HG03432 (cell line): ENCODE results near the gene KERA.

ENCODE experiments used
- ATAC-seq: cut with Tn5 transposase; IDR thresholded peaks from one replicate; pipeline ENCODE4 v1.9.1; 2021; ENCODE audit warnings: mild to moderate bottlenecking, moderate library complexity; ENCODE audit not compliant: unreplicated experiment

Gene KERA

DNA sequence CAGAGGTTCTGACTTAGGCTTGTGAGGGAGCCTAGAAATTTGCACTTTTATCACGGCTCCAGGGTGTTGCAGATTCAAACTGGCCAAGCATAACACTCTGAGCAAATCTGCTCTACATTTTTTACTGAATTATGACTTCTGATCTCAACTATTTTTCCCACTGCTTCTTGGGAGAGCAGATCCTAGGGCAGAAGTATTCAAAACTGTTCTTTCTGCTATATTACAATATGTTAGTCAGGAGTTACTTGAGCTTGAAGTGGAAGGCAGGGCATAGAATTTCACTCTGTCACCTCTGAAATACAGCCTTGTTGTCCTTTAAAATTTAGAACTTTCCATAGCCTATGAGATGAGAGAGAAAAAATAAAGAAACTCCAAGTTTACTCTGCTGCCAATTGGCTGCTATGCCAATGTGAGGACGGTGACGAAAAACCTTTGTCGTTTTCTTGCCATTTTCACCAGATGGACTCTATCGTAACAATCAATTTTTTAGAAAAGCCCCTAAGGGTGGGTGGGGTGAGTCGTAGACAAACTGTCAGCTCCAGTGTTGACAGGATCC lies 16.4 kb upstream of the KERA start:
- ATAC-seq = no peak

- no peak for ATAC-seq
Measured at GRCh38 chr12:91073426-91073825, 15.6 kb upstream of the KERA start.

GRCh38 chr12:91072931-91073330 lies 15.1 kb upstream of the KERA start:
- no peak for ATAC-seq

DNA sequence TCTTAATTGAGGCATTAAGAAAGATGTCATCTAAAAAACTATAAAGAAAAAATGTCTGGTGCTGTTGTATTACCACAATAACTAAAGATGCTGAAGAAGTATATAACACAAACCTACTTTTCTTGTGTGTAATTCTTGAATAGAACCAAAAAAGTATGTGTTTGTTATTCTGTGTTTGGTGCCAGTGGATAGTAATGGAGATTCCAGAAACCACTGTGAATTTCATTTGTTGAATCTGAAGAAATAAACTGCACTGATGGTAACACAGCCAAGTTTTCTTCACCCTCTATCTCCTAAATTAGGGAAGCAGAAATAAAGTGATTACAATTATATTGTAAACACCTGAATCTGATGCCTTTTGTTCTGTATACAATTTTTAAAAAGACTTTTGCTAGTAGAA lies 13.1 kb upstream of the KERA start:
- ATAC-seq = no peak

DNA sequence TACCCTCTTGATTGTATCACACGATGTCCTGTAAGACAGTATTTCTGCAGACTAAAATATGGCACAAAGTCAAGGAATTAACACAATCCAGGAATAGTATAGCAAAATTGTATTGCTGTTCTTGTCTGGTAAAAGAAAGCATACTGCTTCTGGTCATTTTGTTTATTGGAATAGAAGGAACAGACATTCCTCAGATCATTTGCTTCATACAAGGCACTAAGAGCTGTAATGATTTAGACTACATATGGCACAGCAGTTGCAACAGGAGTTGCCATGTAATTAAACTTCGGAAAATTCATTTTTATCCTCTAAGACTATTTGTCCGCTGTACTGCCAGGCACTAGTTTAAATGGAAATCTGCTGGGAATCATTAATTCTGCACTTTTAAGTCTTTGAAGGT lies 7.6 kb upstream of the KERA start:
- no peak for ATAC-seq

GRCh38 chr12:91064640-91065039 lies 6.8 kb upstream of the KERA start:
- ATAC-seq = no peak

GRCh38 chr12:91061091-91061490 lies 3.3 kb upstream of the KERA start:
- no peak for ATAC-seq

DNA sequence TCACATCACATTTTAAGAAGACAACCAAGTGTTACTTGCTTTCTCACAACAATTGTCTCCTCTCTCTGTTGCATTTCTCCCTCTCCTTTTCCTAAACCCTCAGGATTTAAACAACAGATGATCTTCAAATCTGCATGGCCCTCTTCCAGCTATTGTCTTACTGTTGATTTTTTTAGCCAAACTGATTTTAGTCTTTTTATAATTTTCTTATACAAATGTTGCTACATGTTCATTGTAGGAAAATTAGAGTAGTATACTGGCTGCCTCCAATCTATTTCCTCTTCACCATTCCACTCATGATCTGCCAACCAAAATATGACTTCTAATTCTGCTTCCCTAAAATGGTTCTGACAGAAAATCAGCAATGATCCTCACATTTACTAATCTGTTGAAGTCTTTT lies 1.4 kb upstream of the KERA start:
- no peak for ATAC-seq

DNA sequence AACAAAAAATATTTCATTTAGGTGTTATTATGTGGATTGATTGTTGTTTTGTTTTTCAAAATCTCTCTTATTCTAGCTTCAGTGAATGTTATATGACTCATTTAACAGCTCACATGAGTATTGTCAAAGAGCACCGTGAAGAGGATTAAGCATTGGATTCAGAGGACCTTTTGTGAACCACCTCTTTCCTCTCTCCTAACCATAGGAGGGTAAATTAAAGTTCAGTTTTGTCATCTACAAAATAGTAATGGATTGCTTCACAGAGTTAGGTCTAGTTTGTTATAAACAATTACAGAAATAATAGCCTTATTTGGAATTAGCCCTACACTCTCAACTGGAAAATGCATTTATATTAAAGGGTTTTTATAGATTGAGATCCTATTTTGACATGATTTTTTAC lies 962 bp upstream of the KERA start:
- no peak for ATAC-seq

DNA sequence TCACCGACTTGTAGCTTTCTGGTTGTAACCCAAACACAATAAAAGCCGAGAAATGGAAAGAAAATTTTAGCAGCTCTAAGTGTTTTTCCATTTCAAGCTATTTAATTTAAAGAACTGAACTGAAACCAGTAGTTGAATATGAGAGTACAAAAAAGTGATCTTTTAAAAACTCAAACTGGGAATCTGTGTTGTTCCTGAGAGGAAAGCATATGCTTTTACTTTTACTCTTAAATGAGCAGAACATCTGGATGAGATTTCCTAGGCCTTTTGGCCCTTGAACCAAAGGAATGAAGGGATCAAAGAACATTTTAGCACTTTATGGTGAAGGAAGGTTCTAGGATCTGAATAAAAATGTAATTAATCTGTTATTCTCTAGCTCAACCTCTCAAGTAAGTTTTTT lies 1.3 kb downstream of the KERA start:
- ATAC-seq = no peak

DNA sequence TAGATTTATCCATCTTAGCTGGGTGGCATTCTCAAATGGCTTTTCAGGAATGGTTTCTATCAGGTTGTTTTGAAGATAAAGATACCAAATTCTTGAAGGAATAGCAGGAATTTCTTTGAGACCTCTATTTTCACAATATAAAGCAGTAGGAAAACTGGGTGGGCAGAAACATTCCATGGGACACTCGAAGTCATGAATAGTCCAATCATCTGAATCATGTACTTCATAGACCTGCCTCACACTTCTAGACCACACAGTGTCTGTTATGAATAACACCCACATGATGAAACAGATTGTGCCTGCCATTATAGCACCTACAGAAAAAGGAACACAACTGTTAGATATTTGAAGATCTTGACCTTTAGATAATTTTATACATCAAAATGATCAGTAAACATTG lies 1.8 kb downstream of the KERA start:
- no peak for ATAC-seq

- no peak for ATAC-seq
Measured at GRCh38 chr12:91053951-91054715, 3.7 kb downstream of the KERA start.

GRCh38 chr12:91052026-91052425 lies 5.8 kb downstream of the KERA start:
- no peak for ATAC-seq

DNA sequence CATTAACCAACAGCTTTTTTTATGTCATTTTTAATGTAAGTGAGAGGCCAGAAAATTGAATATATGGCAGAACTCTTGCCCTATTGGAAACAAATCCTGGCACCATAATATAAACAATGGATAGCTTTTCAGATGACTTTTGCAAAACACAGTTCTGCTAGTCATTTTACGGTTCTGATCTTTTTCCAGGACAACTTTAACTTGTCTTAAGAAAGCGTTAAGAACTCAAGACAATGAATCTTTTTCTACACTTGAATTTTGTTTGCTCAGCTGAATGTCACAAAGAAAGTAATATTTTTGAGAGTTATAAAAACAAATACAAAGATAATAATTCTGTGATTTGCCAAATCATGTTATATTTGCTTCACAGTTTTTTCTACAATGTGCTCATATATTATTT lies 13.2 kb downstream of the KERA start:
- ATAC-seq = no peak

DNA sequence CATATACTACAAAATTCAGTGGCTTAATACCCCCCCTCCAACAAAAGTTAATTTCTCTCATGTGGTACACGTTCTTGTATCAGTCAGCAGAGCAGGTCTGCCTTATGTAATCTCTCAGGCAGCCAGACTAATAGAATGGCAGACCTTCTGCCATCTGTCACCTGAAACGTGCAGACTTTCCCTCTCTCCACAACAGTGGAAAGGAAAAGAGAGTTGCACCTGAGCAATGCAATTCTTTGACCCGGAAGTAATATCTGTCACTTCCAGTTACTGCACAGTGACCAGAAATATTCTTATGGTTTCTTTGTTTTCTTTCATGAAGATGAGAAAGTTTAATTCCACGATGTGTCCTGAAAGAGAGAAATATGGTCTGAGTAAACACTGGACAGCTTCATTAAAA lies 14.4 kb downstream of the KERA start:
- ATAC-seq = no peak

DNA sequence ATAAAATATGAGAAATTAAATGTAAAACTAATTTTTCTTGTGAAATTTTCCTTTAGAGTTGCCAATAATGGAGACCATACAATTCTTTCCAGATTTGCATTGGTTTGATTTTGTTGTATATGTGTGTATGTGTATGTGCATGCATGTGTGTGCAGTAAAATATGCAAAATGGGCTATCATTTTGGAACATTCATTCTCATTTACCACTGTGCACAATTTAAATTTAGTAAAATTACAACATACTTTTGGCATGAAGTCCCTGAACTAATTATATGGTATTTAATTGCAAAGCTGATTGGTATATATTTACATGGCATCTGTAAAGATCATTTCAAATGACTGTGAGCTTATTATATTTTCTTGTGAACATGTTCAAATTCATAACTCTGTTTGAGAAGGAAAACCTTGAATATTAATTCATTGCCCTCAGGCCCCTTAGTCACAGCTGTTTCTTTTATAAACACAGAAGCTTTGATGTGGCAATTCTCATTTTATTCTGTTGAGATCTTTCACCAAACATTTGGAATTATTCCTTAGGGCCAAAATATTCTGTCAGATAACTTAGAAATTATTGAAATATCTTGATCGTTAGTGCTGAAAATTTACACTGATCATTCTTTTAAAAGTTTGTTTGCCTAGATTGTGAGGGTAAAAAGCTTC lies 17.6 kb downstream of the KERA start:
- no peak for ATAC-seq

- no peak for ATAC-seq
Measured at GRCh38 chr12:91037276-91037675, 20.5 kb downstream of the KERA start.

DNA sequence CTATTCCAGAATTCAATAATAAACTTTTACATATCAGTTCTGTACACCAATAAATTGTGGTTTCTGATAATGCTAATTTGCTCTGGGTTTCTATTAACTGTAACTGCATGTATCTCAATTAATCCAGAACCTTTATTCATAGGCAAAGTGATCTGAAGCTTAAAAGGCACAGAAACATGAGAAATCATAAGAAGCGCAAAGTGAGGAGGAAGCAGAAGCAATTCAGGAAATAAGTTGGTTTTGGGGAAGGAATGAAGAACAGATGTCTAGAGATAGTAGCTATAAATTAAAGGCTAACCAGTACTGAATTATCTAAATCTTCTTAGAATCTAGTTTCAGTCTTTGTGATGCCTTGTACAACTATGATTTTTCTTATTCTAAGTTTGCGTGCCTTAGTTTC lies 24.6 kb downstream of the KERA start:
- no peak for ATAC-seq

GRCh38 chr12:91023326-91024004 lies 34.4 kb downstream of the KERA start:
- peak; percentile 75 for ATAC-seq

GRCh38 chr12:91021076-91021475 lies 36.7 kb downstream of the KERA start:
- ATAC-seq = no peak

GRCh38 chr12:91019455-91019854 lies 38.4 kb downstream of the KERA start:
- ATAC-seq = no peak
